Anterior cingulate cortex (tissue), 58 donors: ENCODE measurements around the gene KLHL2.
A peak's percentile ranks its signal among the peaks of the same experiment; 100 is the strongest.
"Not testable (repeated sequence)": the region's sequence is repeated elsewhere in the genome, so short reads cannot be mapped to it uniquely, and the experiment has no call there.

Source experiments
- DNase-seq, 58 donors: peaks; one replicate each; lab custom pipeline; 2025; lab: John Stamatoyannopoulos, UW

KLHL2 gene

DNA sequence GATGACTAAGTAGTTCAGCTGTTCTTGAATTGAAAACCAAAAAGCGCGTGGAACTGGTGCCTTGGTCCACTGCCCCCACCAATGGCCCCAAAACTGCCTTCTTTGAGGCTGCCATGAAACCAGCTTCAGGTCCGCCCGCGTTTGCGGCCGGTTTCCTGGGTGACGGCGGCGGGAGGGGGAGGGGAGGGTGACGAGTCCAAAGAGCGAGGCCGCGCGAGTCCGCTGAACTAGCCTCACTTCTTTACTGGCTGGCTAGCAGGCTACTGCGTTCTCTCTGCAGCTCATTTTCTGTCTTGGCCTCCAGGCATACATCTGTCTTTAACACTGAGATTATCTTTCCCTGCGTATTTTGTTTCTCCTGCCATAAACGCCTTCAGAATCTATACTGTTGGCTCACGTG, 72.2 kb downstream of the KLHL2 start:
- not testable (repeated sequence) for DNase-seq

DNA sequence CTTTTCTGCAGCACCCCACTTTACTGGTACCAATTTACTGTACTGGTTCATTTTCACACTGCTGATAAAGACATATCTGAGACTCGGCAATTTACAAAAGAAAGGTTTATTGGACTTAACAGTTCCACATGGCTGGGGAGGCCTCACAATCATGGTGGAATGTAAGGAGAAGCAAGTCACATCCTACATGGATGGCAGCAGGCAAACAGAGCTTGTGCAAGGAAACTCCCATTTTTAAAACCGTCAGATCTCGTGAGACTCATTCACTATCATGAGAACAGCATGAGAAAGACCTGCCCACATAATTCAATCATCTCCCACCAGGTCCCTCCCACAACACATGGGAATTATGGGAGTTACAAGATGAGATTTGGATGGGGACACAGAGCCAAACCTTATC, 77.3 kb downstream of the KLHL2 start:
- DNase-seq, result not testable (repeated sequence)

DNA sequence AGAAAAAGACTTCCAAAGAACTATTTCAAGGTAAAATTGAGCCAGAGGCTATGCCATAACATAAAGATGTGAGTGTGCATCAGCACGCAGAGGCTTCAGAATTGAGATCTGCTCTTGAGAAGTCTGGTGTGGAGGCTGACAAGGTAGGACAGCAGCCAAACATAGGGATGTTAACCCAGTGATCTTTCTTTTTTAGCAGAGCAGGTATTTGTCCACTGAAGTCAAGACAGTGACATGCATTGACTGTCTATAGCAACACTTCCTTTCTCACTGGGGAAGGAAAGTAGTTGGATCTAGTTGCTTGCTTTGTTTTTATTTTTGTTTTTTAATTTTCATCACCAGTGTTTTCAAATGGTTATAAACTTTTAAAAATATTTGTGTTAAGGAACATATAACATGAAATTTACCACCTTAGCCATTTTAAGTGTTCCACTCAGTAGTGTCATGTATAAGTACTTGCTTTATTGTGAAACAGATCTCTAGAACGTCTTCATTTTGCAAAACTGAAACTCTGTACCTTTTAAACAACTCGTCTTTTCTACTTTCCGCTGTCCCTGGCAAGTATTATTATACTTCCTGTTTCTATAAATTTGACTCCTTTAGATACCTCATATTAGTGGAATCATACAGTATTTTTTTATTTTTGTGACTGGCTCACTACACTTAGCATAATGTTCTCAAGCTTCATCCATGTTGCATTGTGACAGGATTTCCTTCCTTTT, 79.4 kb downstream of the KLHL2 start:
- DNase-seq, result not testable (repeated sequence)

DNA sequence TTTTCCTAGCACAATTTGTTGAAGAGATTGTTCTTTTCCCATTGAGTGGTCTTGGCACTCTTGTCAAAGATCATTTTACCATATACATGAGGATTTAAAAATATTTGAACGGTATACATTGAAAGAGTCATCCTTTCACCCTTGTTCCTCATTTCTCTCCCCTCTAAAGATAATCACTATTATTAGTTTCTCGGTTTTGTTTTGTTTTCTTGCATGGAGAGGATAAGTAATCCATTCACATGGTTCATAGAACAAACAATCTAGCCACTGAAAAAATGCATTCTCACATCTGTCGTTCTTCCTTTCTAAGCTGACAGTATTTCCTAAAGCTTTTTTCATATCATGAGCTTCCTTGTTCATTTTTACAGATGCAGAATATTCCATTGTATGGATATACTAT, 80.9 kb downstream of the KLHL2 start:
- no peak for DNase-seq

DNA sequence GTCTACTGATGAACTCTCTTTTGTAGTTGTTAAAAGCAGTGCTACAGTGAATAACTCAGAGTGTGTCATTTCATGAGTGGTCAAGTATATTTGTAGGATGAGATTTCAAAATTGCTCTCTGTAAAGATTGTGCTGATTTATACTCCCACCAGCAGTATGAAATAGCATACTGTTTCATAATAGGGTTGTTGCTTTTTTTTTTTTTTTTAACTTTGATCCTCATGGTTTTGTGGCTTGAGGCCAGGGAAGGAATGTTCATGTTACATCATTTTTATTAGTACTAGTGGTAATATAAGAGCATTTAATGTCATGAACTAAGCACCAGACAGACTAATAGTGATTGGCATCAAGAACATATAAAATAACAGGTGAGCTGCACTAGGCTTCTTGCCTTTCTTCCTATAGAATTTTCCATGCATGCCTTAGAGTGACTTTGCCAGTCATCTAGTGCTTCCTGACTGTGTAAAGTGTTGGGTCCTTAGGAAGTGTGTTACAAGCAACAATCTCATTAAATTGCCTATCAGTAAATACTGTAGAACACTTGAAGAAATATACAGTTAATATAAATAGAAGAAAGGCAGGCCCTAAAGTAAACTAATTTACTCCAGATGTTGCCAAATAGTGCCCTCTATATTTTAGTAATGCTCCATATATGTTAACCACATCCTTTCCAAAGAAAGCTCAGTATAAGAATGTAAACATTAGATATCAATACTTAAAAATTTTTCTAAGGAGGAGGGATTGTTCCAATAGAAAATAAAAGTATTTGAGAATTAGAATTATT, 81.5 kb downstream of the KLHL2 start:
- DNase-seq, result no peak

DNA sequence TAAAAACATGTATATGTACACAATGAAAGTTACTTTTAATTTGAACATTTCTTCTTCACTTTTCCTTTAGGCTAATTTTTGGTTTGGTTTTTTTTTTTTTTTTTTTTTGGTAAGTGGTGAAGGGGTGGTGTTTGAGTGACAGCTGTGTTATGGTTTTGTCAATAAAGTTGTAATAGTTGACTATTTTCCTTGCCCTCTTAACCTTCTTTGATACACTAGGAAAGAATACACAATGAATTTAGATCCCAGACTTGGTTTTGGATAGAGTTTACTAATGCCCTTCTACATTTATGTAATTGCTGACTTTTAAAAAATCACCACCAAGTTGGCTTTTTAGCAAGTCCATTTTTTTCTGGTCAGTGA, 82.0 kb downstream of the KLHL2 start:
- DNase-seq, result no peak

DNA sequence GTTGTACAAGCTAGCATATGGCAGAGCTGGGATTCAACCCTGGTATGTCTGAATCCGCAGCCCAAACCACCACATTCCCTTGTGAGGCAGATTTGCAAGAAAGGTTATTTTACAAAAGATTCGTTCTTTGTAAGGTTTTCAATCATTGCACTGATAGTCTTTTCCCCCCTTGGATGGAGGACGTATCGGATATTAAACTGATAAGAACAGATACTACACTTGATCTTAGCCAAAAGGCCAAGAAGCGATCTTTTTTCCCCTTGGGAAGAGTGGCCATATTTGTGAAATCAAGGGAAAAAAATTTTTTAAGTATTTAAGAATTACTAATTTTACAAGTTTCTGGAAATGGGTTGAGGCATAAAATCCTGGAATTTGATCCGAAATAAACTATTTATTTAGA, 85.7 kb downstream of the KLHL2 start:
- DNase-seq, result no peak

DNA sequence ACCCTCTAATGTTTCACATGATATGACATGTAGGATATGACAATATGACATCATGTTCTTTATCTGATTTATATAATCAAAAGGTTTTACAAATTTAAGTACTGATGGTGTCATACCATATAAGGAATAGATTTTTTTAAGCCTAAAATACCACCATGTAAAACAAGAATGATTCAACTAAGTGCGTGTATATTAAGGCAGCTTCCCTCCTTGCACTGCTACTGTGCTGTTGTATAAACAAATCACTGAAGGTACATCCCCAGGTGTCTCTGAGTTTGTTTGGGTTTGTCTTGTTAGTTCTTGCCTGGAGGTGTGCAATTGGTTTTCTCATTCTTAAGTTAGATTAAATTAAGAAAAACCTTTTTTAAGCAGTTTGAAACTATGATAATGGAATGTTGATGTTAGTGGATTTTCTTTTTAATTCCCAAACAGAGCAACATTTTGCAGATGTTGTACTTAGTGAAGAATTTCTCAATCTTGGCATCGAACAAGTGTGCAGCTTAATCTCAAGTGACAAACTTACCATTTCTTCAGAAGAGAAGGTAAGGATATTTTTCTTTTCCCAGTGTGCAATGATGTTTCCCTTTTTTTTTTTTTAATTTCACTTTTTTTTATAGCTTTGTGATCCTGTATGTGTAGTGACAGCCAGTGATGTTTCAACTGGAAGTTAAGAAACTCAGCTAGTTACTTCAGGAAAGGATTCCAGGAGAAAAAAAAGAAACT, 86.7 kb downstream of the KLHL2 start:
- DNase-seq, result no peak

DNA sequence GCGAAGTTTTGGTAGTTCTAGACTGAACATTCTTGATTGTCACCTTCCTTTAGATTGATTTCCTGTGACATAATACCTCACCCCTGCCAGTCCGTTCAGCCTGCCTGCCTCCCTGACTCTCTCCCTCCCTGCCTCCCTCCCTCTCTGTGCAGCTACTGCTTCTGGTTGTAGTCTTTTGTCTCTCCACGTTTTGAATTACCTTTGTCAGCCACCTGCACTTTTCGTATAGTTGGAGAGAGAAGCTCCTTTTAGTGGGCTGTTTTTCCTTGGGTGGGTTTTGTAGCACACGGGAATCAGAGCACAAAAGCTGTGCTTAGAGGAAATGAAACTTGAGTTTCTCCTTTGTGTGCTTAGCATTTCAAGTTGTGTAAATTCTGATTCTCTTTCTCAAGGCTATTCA, 87.5 kb downstream of the KLHL2 start:
- no peak for DNase-seq

DNA sequence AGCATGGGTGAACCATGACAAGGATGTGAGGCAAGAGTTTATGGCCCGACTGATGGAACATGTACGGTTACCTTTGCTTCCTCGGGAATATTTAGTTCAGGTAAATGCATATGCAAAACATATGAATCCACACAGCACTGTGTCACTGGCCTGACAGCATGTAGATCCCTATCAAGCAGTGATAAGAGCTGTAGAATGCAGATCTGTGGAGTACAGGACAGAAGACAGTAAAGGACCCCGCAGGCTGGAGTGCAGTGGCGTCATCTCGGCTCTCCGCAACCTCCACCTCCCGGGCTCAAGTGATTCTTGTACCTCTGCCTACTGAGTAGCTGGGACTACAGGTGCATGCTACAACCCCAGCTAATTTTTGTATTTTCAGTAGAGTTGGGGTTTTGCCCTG, 90.3 kb downstream of the KLHL2 start:
- DNase-seq, result no peak

DNA sequence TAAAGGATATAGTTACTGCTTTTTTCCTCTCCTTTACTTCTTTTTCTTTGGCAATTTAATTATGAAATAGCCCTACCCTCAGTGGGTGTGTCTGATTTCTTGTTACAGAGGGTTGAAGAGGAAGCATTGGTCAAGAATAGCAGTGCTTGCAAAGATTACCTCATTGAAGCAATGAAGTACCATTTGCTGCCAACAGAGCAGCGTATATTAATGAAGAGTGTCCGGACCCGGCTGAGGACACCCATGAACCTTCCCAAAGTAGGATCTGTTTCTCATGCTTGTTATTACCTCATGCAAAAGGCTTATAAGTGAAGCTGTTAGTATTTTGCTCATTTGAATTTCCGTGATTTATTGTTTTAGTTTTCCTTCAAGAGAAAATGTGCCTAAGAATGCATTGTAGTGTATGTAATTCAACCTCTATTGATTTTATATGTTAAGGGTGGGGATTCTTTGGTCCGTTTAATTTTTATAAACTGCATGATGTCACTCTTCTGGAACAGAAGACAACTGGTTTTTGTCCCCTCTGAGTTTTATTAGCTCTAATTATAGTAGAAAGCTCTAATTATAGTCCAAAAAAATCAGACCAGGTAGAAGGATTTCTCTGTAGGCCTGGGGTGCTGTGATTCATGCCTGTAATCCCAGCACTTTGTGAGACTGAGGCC, 92.2 kb downstream of the KLHL2 start:
- no peak for DNase-seq

DNA sequence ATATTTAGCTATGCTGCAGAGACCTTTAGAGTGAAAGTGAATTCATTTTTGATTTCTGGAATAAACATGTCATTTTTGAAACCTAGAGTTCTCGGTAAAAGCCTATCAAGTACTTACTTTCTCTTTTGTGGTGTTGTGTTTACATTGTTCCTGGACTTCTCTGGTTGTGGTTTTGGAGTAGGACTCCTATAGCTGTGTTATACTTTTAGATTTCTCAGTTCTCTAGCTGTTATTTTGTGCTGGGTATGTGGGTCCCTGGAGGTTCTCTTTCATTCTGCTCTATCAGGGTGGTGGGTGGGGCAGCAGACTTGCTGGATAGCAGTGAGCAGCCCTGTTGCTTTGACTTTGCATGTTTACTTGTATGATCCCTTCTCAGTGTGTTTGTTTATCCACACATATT, 94.5 kb downstream of the KLHL2 start:
- peak in 1 of 58 donors; percentile 1 for DNase-seq

DNA sequence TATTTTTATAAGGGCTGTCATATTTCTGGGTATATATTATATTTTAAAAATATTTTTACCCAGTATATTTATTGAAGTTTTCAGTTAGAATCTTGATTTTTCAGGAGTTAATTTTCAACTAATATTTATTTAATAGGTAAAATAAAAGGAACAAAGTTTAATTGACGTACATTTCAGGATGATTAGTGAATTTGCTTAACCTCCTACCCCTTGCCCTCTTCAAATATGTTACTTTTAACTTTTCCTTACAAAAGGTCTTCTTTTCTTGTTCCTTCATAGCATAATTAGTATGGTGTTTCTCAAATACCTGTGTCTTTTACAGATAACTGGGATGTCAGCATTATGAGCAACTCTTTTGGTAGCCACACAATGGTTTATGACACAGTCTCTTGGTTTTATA, 95.3 kb downstream of the KLHL2 start:
- DNase-seq, result no peak

DNA sequence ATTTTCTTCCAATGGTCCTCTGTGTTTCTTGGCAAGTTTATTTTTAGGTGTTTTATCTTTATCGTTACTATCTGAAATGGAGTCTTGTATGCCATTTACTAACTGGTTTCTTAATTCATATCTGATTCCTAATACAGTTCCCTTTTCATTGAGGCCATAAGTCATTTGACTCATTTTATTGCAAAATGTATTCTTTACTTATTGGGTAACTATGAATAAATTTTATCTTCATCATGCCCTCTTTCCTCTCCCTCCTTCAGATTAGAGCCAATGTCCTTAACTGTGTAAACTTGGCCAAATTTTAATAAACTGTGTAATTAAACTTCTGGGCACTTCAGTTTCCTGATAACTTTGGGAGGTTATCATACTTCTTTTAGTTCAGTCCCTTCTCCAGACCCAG, 100.8 kb downstream of the KLHL2 start:
- no peak for DNase-seq

DNA sequence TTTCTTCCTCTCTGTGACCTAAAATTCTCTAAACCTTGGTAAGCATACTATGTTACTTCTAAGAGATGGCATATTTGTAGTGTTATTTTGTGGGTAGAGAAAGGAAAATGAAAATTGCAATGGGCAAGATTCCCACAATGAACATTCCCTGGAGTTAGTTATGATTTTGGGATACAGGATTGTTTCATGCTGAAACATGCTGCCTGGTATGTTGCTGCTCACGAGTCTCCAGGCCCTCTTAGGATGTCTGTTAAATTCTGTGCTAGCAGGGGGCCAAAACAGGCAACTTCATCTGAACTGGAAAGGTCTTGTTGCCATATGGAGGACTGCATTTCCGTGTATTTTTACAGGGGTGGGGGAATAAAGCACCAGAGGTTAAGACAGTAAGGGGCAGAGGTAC, 101.2 kb downstream of the KLHL2 start:
- DNase-seq, result no peak

DNA sequence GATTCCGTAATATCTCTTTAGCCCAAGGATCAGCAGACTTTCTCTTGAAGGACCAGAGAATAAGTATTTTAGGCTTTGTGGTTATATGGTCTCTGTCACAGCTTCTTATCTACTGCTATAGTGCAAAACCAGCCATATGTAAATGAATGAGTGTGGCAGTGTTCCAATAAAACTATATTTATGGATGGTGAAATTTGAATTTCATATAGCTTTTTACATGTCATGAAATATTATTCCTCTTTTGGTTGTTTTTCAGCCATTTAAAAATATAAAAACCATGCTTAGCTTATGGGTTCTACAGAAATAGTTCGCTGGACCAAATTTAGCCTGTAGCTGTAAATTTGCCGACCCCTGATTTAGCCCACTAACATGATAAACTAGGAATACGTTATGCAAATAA, 102.1 kb downstream of the KLHL2 start:
- DNase-seq, result no peak

DNA sequence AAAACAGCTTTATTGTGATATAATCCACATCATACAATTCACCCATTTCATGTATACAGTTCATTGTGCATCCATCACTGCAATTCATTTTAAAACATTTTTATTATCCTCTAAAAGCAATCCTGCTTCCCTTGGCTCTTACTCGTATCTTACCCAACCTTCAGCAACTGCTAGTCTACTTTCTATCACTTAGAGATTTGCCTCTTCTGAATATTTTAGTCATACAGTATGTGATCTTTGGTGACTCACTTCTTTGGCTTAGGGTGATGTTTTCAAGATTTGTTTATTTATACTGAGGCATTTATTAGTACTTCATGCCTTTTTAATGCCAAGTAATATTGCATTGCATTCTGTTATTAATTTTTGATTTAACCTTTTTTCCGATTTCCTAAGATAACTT, 105.1 kb downstream of the KLHL2 start:
- no peak for DNase-seq

DNA sequence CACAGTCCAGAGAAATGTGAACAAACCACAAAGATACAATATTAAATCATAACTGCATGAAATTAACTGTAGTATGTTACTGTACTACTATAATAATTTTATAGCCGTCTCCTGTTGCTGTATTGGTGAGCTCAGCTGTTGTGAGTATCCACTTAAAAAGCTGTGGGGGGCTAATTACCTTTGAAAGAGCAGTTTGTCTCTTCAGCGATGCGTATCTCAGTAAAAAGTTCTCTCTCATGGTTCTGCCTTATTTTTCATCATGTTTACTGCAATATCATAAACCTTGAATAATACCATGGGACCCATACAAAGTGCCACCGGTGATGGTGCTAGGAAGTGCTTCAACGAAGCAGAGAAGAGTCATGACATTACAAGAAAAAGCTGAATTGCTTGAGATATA, 111.7 kb downstream of the KLHL2 start:
- no peak for DNase-seq

DNA sequence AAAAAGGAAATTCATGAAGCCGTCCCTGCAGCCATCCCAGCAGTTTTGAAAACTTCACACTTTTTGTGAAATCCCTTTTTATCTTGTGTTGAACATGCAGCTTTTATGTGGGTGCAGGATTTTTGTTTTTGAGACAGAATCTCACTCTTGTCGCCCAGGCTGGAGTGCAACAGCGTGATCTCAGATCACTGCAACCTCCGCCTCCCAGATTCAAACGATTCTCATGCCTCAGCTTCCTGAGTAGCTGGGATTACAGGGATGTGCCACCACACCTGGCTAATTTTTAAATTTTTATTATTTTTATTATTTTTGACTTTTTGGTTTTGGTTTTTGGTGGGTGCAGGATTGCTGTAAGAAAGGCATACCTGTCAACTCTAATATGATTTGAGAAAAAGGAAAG, 112.1 kb downstream of the KLHL2 start:
- DNase-seq, result peak in 1 of 58 donors; percentile 10

DNA sequence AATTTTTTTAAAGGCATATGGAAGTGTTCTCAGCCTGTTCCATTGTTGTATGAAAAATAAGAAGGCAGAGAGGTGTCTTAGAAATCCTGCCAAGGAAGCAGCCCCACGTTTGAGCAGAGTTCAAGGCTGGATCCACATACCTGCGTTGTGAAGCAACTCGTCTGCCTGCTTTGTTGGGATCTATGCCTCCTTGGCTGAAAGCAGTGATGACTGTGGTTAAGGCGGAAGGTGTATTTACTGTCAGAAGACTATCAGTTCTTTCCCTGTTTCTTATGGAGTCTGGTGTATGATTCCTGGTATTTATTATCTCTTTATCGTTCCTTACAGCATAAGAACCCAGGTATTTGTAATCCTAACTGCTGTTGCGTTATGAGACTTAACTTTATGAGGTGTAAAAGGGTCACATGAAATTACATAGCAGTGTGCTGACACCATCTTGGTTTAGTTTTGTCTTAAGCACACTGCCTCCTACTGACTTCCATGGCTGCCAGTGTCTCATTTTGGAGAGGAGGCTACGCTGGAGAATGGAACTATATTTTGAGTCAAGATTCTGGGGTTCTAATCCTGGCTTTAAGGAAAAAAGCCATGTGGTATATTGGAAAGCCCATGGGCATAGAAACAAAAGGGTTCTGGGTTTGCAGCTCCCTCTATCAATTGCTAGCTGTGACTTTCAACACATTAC, 117.0 kb downstream of the KLHL2 start:
- no peak for DNase-seq

DNA sequence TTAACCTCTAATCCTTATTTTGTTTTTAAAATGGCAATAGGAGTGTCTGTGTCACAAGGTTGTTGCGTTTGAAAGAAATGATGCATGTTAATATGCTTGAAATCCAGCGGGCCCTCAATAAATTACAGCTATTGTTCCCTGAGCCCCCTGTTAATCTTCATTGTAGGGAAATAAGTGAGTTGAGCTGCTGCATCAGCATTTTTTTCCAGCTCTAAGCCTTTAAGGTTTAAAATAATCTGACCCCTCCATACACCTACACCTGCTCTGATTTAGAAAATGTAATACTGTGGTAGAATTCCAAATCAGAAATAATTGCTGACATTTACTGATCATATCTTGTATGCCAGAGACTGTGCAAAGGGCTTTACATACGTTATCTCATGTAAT, 117.5 kb downstream of the KLHL2 start:
- DNase-seq, result no peak
